HG03469 (cell line): ENCODE data around the gene CRKL.
"Not testable (repeated sequence)": the region's sequence is repeated elsewhere in the genome, so short reads cannot be mapped to it uniquely, and the experiment has no call there.

Source experiments
- ATAC-seq: cut with Tn5 transposase; IDR thresholded peaks from one replicate; pipeline ENCODE4 v1.9.1; 2021; ENCODE audit warnings: mild to moderate bottlenecking, moderate library complexity, moderate number of reproducible peaks; ENCODE audit not compliant: unreplicated experiment

CRKL gene

GRCh38 chr22:20931126-20931654, 14.0 kb downstream of the CRKL start:
- no peak for ATAC-seq

GRCh38 chr22:20933910-20934309, 16.7 kb downstream of the CRKL start:
- no peak for ATAC-seq

- ATAC-seq, result not testable (repeated sequence)
These were observed 17.8 kb downstream of the CRKL start for GRCh38 chr22:20935049-20935448.

- ATAC-seq, result not testable (repeated sequence)
These were observed 18.8 kb downstream of the CRKL start for GRCh38 chr22:20935780-20936539.

GRCh38 chr22:20937031-20937793, 20.0 kb downstream of the CRKL start:
- ATAC-seq, result no peak

GRCh38 chr22:20937794-20938671, 20.8 kb downstream of the CRKL start:
- ATAC-seq, result no peak

GRCh38 chr22:20939457-20940185, 22.4 kb downstream of the CRKL start:
- not testable (repeated sequence) for ATAC-seq

- no peak for ATAC-seq
These were observed 23.0 kb downstream of the CRKL start for GRCh38 chr22:20940186-20940651.

- no peak for ATAC-seq
These were observed 23.7 kb downstream of the CRKL start for GRCh38 chr22:20940904-20941385.

GRCh38 chr22:20942203-20942902, 25.1 kb downstream of the CRKL start:
- ATAC-seq, result not testable (repeated sequence)

GRCh38 chr22:20943104-20943933, 26.1 kb downstream of the CRKL start:
- ATAC-seq, result no peak

- ATAC-seq, result no peak
These were observed 26.8 kb downstream of the CRKL start for GRCh38 chr22:20944042-20944441.

- ATAC-seq, result no peak
These were observed 28.3 kb downstream of the CRKL start for GRCh38 chr22:20945578-20945934.

- no peak for ATAC-seq
These were observed 29.1 kb downstream of the CRKL start for GRCh38 chr22:20946080-20946986.

GRCh38 chr22:20946991-20947390, 29.8 kb downstream of the CRKL start:
- no peak for ATAC-seq

- no peak for ATAC-seq
These were observed 31.2 kb downstream of the CRKL start for GRCh38 chr22:20948450-20948849.

GRCh38 chr22:20948989-20949388, 31.8 kb downstream of the CRKL start:
- ATAC-seq, result no peak
